Activated B cell treated with CpG ODN at 0.5 μM for 24 hours (primary cell): ENCODE measurements around the gene HP1BP3. TPM values are rescaled to one million over a fixed set of nuclear protein-coding genes. Genes with fewer than 3 reads are reported as not detected.
A peak's percentile ranks its signal among the peaks of the same experiment; 100 is the strongest.
"Not testable (repeated sequence)": the region's sequence is repeated elsewhere in the genome, so short reads cannot be mapped to it uniquely, and the experiment has no call there.

Experiments used
- ATAC-seq: fragments of 200-7000 bp; cut with Tn5 transposase; one replicate; pipeline ENCODE4 v1.10.0; 2021; ENCODE audit warnings: low read depth, mild to moderate bottlenecking, moderate library complexity
- CTCF ChIA-PET: fragments of 350-600 bp; sonication (Branson Sonifier 250); formaldehyde crosslinking; loops from one replicate; lab custom pipeline; 2021; ENCODE audit warnings: antibody characterized with exemption; lab: Charles Lee
- POLR2A ChIA-PET: fragments of 350-600 bp; sonication (Branson Sonifier 250); formaldehyde crosslinking; loops from one replicate; lab custom pipeline; 2021; ENCODE audit warnings: antibody characterized with exemption; lab: Charles Lee
- DNase-seq: peaks from one replicate; pipeline ENCODE4 v3.0.0; 2022
- H3K27ac Mint-ChIP-seq: one replicate; pipeline ENCODE4 v1.8.0; 2020; ENCODE audit warnings: mixed read lengths
- H3K27me3 Mint-ChIP-seq: one replicate; pipeline ENCODE4 v1.8.0; 2021; ENCODE audit warnings: mixed read lengths
- H3K36me3 Mint-ChIP-seq: one replicate; pipeline ENCODE4 v1.8.0; 2021; ENCODE audit warnings: low read depth, mixed read lengths
- H3K4me1 Mint-ChIP-seq: one replicate; pipeline ENCODE4 v1.8.0; 2021; ENCODE audit warnings: mixed read lengths
- H3K4me3 Mint-ChIP-seq: one replicate; pipeline ENCODE4 v1.8.0; 2020; ENCODE audit warnings: mild to moderate bottlenecking, mixed read lengths
- H3K9me3 Mint-ChIP-seq: one replicate; pipeline ENCODE4 v1.8.0; 2020; ENCODE audit warnings: mixed read lengths
- intact Hi-C: fragments of 100-400 bp; cut with micrococcal nuclease; formaldehyde crosslinking; loops from one replicate; pipeline ENCODE4 v1.15.1; 2024
- total RNA-seq: library from RNA; stranded (reverse); gene quantifications from 2 replicates; pipeline ENCODE4 v1.2.3, GENCODE V29; 2022
- TF ChIP-seq, protein P1 (sequence below): fragments of 200-600 bp; IDR thresholded peaks from one replicate; pipeline ENCODE4 v1.8.0; 2022; ENCODE audit warnings: antibody characterized with exemption, mild to moderate bottlenecking

The HP1BP3 gene
- total RNA-seq, 1 donor from 2014 or later = 183 TPM

DNA sequence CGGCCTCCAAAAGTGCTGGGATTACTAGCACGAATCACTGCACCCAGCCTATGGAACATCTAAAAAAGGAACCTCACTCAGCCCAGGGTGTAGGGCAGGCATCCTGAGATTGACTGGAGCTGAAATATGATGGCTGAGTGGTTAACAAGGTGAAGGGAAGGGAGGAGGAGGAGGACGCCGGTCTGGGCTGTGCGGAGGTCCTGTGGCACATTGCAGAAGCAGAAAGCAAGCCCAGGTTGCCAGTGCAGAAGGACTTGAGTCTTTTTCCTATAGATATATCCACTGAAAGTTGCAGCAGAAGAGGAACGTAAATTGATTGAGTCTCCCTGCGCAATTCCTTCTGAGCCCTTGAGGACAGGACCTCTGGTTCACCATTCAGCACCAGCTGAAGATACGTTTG lies 67.8 kb downstream of the HP1BP3 start:
- ATAC-seq (no peak), DNase-seq (peak; percentile 14)
- Mint-ChIP-seq H3K27ac (peak overlapping the region; percentile 26), H3K9me3 (no peaks in the 10 kb centered on the region), H3K27me3 (peaks cover 19% of the 10 kb centered on the region), H3K4me1 (peaks cover 11% of the 10 kb centered on the region), H3K36me3 (no peaks in the 10 kb centered on the region), H3K4me3 (no peak overlapping the region)
- ChIA-PET CTCF (interaction anchor here (1.2 kb wide), 1 partner anchor 22 kb away, joined by 3 read pairs; no protein-coding TSS in a partner anchor), POLR2A (no interaction called here)
- intact Hi-C loops = loop anchor here (1.0 kb wide), 1 partner anchor 12 kb away; no protein-coding TSS in a partner anchor
- TF ChIP-seq, protein P1, sequence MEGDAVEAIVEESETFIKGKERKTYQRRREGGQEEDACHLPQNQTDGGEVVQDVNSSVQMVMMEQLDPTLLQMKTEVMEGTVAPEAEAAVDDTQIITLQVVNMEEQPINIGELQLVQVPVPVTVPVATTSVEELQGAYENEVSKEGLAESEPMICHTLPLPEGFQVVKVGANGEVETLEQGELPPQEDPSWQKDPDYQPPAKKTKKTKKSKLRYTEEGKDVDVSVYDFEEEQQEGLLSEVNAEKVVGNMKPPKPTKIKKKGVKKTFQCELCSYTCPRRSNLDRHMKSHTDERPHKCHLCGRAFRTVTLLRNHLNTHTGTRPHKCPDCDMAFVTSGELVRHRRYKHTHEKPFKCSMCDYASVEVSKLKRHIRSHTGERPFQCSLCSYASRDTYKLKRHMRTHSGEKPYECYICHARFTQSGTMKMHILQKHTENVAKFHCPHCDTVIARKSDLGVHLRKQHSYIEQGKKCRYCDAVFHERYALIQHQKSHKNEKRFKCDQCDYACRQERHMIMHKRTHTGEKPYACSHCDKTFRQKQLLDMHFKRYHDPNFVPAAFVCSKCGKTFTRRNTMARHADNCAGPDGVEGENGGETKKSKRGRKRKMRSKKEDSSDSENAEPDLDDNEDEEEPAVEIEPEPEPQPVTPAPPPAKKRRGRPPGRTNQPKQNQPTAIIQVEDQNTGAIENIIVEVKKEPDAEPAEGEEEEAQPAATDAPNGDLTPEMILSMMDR = no peak

DNA sequence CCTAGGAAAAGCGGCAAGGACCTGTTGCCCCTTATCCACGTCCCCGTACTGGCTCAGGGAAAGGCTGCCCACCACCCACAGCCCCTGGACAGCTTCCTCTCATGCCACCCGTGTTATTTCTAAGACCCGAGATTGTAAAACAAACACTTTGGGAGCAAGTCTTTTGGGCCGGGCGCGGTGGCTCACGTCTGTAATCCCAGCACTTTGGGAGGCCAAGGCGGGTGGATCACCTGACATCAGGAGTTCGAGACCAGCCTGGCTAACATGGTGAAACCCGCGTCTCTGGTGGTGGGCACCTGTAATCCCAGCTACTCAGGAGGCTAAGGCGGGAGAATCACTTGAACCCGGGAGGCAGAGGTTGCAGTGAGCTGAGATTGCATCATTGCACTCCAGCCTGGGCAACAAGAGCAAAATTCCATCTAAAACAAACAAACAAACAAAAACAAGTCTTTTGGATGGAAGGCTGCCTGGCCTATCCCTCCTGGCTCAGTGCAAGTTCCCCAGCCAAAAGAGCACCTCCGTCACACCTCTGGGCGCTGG lies 68.7 kb downstream of the HP1BP3 start:
- CTCF ChIA-PET = interaction anchor here (1.0 kb wide), 1 partner anchor 21 kb away, joined by 3 read pairs; no protein-coding TSS in a partner anchor
- intact Hi-C loops = loop anchor here (1.0 kb wide), 1 partner anchor 68 kb away; no protein-coding TSS in a partner anchor
- peaks cover 19% of the 10 kb centered on the region for H3K27me3 Mint-ChIP-seq
- H3K9me3 Mint-ChIP-seq, H3K27ac Mint-ChIP-seq, ATAC-seq, H3K36me3 Mint-ChIP-seq: not testable (repeated sequence)
- peak overlapping the region; percentile 65 for H3K4me3 Mint-ChIP-seq
- peaks cover 11% of the 10 kb centered on the region for H3K4me1 Mint-ChIP-seq
- peak; percentile 23 for DNase-seq
- POLR2A ChIA-PET = interaction anchor here (1.8 kb wide), 1 partner anchor 68 kb away, joined by 20 read pairs; the partner anchor contains the start of gene HP1BP3

DNA sequence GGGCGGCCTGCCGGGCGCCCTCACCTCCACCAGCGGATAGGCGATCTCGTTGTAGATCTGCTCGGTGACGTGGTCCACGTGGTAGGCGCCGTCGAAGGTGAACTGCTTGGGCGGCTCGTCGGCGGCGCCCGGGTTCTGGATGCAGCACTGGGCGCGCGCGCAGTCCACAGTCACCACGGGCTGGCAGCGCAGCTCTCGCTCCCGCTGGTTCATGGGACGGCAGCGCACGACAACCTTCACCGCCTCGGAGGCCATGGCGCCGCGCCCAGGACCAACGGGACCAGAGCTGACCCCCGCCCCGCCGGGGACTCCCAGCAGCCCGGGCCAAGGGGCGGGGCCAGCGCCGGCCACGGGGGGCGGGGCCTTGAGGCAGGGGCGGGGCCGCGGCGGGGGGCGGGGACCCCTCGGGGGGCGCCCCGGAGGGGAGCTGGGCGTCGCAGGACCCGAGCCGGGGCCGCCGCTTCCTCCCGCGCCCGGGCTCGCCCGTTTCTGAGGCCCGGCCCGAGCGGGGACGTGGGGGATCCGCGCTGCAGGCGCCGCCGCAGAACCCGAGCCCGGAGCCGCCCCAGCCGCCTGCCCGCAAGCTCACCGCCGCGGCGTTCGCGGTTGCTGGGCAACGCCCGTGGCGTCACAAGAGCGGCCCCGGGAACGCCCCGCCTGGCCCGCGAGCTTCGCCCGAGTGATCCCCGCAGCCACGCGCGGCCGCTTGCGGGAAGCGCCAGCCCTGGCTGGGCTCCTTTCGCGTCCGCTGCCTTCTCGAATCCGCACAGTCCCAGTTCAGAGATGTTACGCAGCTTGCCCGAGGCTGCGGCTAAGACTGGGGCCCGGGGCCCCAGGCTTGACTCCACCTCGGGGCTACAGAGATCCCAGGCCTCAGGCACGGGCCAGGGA lies 69.4 kb downstream of the HP1BP3 start, which contains the start of gene KIF17:
Gene KIF17, minus strand, starts transcription at position 556 of the 891 bp plus-strand sequence. Its CDS starts 301 bp downstream, at position 255.
- H3K27ac Mint-ChIP-seq = no peak within 1 kb of the TSS

DNA sequence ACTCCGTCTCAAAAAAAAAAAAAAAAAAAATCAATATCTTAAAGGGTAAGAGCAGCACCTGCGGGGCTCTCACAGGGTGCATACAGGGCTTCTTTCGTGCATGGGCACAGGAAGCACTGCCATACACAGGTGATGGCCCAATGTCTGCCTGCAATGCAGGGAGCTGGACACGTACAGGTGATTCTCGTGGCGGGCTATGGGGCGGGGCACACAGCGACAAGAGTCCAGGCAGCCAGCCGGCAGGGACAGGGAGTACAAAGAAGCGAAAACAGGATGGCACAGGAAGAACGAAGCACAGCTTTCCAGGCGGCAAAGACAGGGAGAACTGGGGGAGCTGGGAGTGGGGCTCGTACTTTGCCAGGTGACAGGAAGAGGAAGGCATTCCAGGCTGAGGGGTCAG lies 70.9 kb downstream of the HP1BP3 start:
- Mint-ChIP-seq H3K4me3 (peak overlapping the region; percentile 59), H3K27me3 (peaks cover 19% of the 10 kb centered on the region), H3K36me3 (no peaks in the 10 kb centered on the region), H3K9me3 (no peaks in the 10 kb centered on the region), H3K4me1 (peaks cover 11% of the 10 kb centered on the region), H3K27ac (no peak overlapping the region)
- CTCF ChIA-PET = no interaction called here
- POLR2A ChIA-PET = no interaction called here
- intact Hi-C loops = no loop called here
- ATAC-seq (no peak), DNase-seq (no peak)
- TF ChIP-seq, protein P1 = no peak

More for the DNA sequence above, 69.4 kb downstream of the HP1BP3 start, which contains the start of gene KIF17:
- no peaks in the 10 kb centered on the region for H3K9me3 Mint-ChIP-seq
- TF ChIP-seq, protein P1 = no peak
- H3K36me3 Mint-ChIP-seq = no peaks in the 10 kb centered on the region
- DNase-seq (peak; percentile 80), ATAC-seq (peak; percentile 81)
- CTCF ChIA-PET = interaction anchor here (0.7 to 1.0 kb wide), 2 partner anchors 21 to 478 kb away, joined by 3 read pairs; no protein-coding TSS in a partner anchor
- peak within 1 kb of the TSS; percentile 65 for H3K4me3 Mint-ChIP-seq
- POLR2A ChIA-PET = interaction anchor here (0.7 to 1.8 kb wide), 2 partner anchors 14 to 69 kb away, joined by 3 to 20 read pairs; partner anchors contain the start of genes HP1BP3 and SH2D5
- intact Hi-C loops = loop anchor here (1.0 kb wide), 1 partner anchor 69 kb away; no protein-coding TSS in a partner anchor
- H3K4me1 Mint-ChIP-seq = peaks cover 11% of the 10 kb centered on the region
- peaks cover 19% of the 10 kb centered on the region for H3K27me3 Mint-ChIP-seq

DNA sequence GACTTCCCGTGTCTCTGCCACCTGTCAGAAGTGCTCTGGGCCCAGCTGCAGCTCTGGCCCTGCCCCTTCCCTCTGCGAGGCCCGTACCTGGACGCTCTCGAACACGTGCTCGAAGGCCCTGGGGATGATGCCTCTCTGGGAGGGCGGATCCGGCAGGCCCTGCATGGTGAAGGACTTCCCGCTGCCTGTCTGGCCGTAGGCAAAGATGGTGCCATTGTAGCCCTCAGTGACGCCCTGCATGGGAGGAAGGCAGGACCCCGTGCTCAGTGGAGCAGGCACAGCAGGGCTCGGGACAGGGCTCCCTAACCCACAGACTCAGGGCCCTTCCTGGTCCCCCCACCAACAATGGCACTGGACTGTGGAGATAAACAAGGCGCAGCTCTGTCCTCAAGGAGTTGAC lies 71.7 kb downstream of the HP1BP3 start:
- TF ChIP-seq, protein P1 = no peak
- Mint-ChIP-seq H3K36me3 (no peaks in the 10 kb centered on the region), H3K9me3 (no peaks in the 10 kb centered on the region), H3K27ac (no peak overlapping the region), H3K27me3 (peaks cover 19% of the 10 kb centered on the region), H3K4me3 (no peak overlapping the region), H3K4me1 (peaks cover 11% of the 10 kb centered on the region)
- CTCF ChIA-PET = no interaction called here
- DNase-seq (no peak), ATAC-seq (no peak)
- POLR2A ChIA-PET = no interaction called here
- intact Hi-C loops = no loop called here
